ENCODE data around the gene POGZ.

DNA sequence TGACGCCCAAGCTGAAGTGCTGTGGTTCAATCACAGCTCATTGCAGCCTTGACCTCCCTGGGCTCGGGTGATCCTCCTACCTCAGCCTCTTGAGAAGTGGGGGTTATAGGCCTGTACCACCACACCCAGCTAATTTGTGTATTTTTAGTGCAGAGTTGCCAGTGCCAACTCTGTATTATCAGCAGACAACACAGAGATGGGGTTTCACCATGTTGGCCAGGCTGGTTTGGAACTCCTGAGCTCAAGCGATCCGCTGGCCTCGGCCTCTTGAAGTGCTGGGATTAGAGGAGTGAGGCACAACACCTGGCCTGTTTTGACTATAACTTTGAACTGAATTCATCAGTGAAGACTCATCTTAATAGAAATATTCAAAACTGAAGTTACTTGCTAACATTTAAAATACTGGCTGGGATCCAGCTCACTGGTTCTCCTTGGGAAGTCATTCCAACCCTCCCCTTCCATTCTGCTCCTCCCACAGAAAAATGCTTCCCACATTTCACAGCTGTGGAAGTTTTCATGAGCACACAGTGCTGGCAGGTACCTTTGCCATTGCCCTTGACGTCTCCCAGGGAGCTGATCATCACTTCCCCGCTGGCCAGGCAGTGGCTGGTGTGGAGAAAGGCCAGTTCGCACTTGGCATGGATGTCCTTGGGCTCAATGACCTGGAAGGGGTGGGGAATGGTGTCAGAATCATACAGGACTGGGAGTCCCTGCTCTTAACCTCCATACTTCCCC lies 91.5 kb downstream of the POGZ start:
- TF ChIP-seq GATA2 (IDR thresholded peaks at IDR 0.05; ENCODE audit: low read depth, low read length) = no peak
- no peak for TF ChIP-seq GATA3 (IDR thresholded peaks at IDR 0.05; ENCODE audit: low read depth, low read length)
